ENCODE results near the gene PSMB4.
"Not testable (repeated sequence)": the region's sequence is repeated elsewhere in the genome, so short reads cannot be mapped to it uniquely, and the experiment has no call there.

PSMB4 gene

GRCh38 chr1:151418081-151418480 lies 18.7 kb downstream of the PSMB4 start:
- Histone ChIP-seq H3K9me3 (ENCODE audit: control insufficient read depth, low read depth, low read length) (no peaks in the 10 kb centered on the region), H3K27ac (ENCODE audit: low read length) (no peak overlapping the region), H3K27me3 (ENCODE audit: control insufficient read depth, insufficient read depth, low read length) (no peaks in the 10 kb centered on the region), H3K4me1 (ENCODE audit: control insufficient read depth, low read depth, low read length) (no peaks in the 10 kb centered on the region), H3K9ac (ENCODE audit: low read length) (no peak overlapping the region), H3K4me3 (ENCODE audit: low read length) (no peak overlapping the region), H3K36me3 (ENCODE audit: control insufficient read depth, low read depth, low read length) (peaks cover 55% of the 10 kb centered on the region)

GRCh38 chr1:151419819-151420218 lies 20.4 kb downstream of the PSMB4 start:
- no peaks in the 10 kb centered on the region for H3K4me1 ChIP-seq (ENCODE audit: control insufficient read depth, low read depth, low read length)
- peaks cover 60% of the 10 kb centered on the region for H3K36me3 ChIP-seq (ENCODE audit: control insufficient read depth, low read depth, low read length)

GRCh38 chr1:151425103-151425502 lies 25.7 kb downstream of the PSMB4 start:
- H3K9me3 ChIP-seq (ENCODE audit: control insufficient read depth, low read depth, low read length): no peaks in the 10 kb centered on the region
- no peak overlapping the region for H3K9ac ChIP-seq (ENCODE audit: low read length)
- no peak overlapping the region for H3K4me3 ChIP-seq (ENCODE audit: low read length)
- H3K27ac ChIP-seq (ENCODE audit: low read length): no peak overlapping the region
- H3K4me1 ChIP-seq (ENCODE audit: control insufficient read depth, low read depth, low read length): no peaks in the 10 kb centered on the region
- H3K36me3 ChIP-seq (ENCODE audit: control insufficient read depth, low read depth, low read length): peaks cover 84% of the 10 kb centered on the region
- H3K27me3 ChIP-seq (ENCODE audit: control insufficient read depth, insufficient read depth, low read length): no peaks in the 10 kb centered on the region

More at GRCh38 chr1:151419819-151420218, 20.4 kb downstream of the PSMB4 start:
- no peak overlapping the region for H3K27ac ChIP-seq (ENCODE audit: low read length)
- no peaks in the 10 kb centered on the region for H3K9me3 ChIP-seq (ENCODE audit: control insufficient read depth, low read depth, low read length)
- H3K27me3 ChIP-seq (ENCODE audit: control insufficient read depth, insufficient read depth, low read length): no peaks in the 10 kb centered on the region
- H3K4me3 ChIP-seq (ENCODE audit: low read length): no peak overlapping the region
- no peak overlapping the region for H3K9ac ChIP-seq (ENCODE audit: low read length)

GRCh38 chr1:151428068-151428467 lies 28.7 kb downstream of the PSMB4 start:
- Histone ChIP-seq H3K27me3 (ENCODE audit: control insufficient read depth, insufficient read depth, low read length) (no peaks in the 10 kb centered on the region), H3K36me3 (ENCODE audit: control insufficient read depth, low read depth, low read length) (peaks cover 67% of the 10 kb centered on the region), H3K9ac (ENCODE audit: low read length) (no peak overlapping the region)

GRCh38 chr1:151433827-151434226 lies 34.5 kb downstream of the PSMB4 start:
- not testable (repeated sequence) for H3K27me3 ChIP-seq (ENCODE audit: control insufficient read depth, insufficient read depth, low read length); H3K9ac ChIP-seq (ENCODE audit: low read length); H3K27ac ChIP-seq (ENCODE audit: low read length); H3K4me3 ChIP-seq (ENCODE audit: low read length); H3K9me3 ChIP-seq (ENCODE audit: control insufficient read depth, low read depth, low read length); H3K4me1 ChIP-seq (ENCODE audit: control insufficient read depth, low read depth, low read length)
- H3K36me3 ChIP-seq (ENCODE audit: control insufficient read depth, low read depth, low read length): peaks cover 20% of the 10 kb centered on the region

More at GRCh38 chr1:151428068-151428467, 28.7 kb downstream of the PSMB4 start:
- Histone ChIP-seq H3K9me3 (ENCODE audit: control insufficient read depth, low read depth, low read length) (no peaks in the 10 kb centered on the region), H3K27ac (ENCODE audit: low read length) (no peak overlapping the region), H3K4me1 (ENCODE audit: control insufficient read depth, low read depth, low read length) (no peaks in the 10 kb centered on the region), H3K4me3 (ENCODE audit: low read length) (no peak overlapping the region)

- Histone ChIP-seq H3K4me1 (ENCODE audit: control insufficient read depth, low read depth, low read length) (no peaks in the 10 kb centered on the region), H3K27ac (ENCODE audit: low read length) (no peak overlapping the region), H3K36me3 (ENCODE audit: control insufficient read depth, low read depth, low read length) (peaks cover 17% of the 10 kb centered on the region), H3K9me3 (ENCODE audit: control insufficient read depth, low read depth, low read length) (no peaks in the 10 kb centered on the region), H3K27me3 (ENCODE audit: control insufficient read depth, insufficient read depth, low read length) (no peaks in the 10 kb centered on the region), H3K9ac (ENCODE audit: low read length) (no peak overlapping the region), H3K4me3 (ENCODE audit: low read length) (no peak overlapping the region)
Observed at GRCh38 chr1:151435174-151435573, 35.8 kb downstream of the PSMB4 start.

- Histone ChIP-seq H3K4me1 (ENCODE audit: control insufficient read depth, low read depth, low read length) (no peaks in the 10 kb centered on the region), H3K36me3 (ENCODE audit: control insufficient read depth, low read depth, low read length) (peaks cover 28% of the 10 kb centered on the region), H3K9me3 (ENCODE audit: control insufficient read depth, low read depth, low read length) (no peaks in the 10 kb centered on the region), H3K27ac (ENCODE audit: low read length) (no peak overlapping the region), H3K9ac (ENCODE audit: low read length) (no peak overlapping the region), H3K4me3 (ENCODE audit: low read length) (no peak overlapping the region), H3K27me3 (ENCODE audit: control insufficient read depth, insufficient read depth, low read length) (no peaks in the 10 kb centered on the region)
Observed at GRCh38 chr1:151436985-151437384, 37.6 kb downstream of the PSMB4 start.

GRCh38 chr1:151437396-151437795 lies 38.0 kb downstream of the PSMB4 start:
- not testable (repeated sequence) for H3K4me1 ChIP-seq (ENCODE audit: control insufficient read depth, low read depth, low read length); H3K9ac ChIP-seq (ENCODE audit: low read length); H3K9me3 ChIP-seq (ENCODE audit: control insufficient read depth, low read depth, low read length); H3K27me3 ChIP-seq (ENCODE audit: control insufficient read depth, insufficient read depth, low read length); H3K4me3 ChIP-seq (ENCODE audit: low read length); H3K27ac ChIP-seq (ENCODE audit: low read length)
- peaks cover 31% of the 10 kb centered on the region for H3K36me3 ChIP-seq (ENCODE audit: control insufficient read depth, low read depth, low read length)

- Histone ChIP-seq H3K27me3 (ENCODE audit: control insufficient read depth, insufficient read depth, low read length) (no peaks in the 10 kb centered on the region), H3K9ac (ENCODE audit: low read length) (no peak overlapping the region), H3K9me3 (ENCODE audit: control insufficient read depth, low read depth, low read length) (no peaks in the 10 kb centered on the region), H3K4me1 (ENCODE audit: control insufficient read depth, low read depth, low read length) (peaks cover 12% of the 10 kb centered on the region), H3K4me3 (ENCODE audit: low read length) (no peak overlapping the region), H3K27ac (ENCODE audit: low read length) (no peak overlapping the region), H3K36me3 (ENCODE audit: control insufficient read depth, low read depth, low read length) (peaks cover 23% of the 10 kb centered on the region)
Observed at GRCh38 chr1:151443846-151444782, 44.7 kb downstream of the PSMB4 start.

GRCh38 chr1:151444783-151445177 lies 45.4 kb downstream of the PSMB4 start:
- H3K9me3 ChIP-seq (ENCODE audit: control insufficient read depth, low read depth, low read length): no peaks in the 10 kb centered on the region
- no peak overlapping the region for H3K4me3 ChIP-seq (ENCODE audit: low read length)
- H3K9ac ChIP-seq (ENCODE audit: low read length): no peak overlapping the region
- H3K27ac ChIP-seq (ENCODE audit: low read length): no peak overlapping the region
- peaks cover 18% of the 10 kb centered on the region for H3K36me3 ChIP-seq (ENCODE audit: control insufficient read depth, low read depth, low read length)
- no peaks in the 10 kb centered on the region for H3K27me3 ChIP-seq (ENCODE audit: control insufficient read depth, insufficient read depth, low read length)
- peaks cover 12% of the 10 kb centered on the region for H3K4me1 ChIP-seq (ENCODE audit: control insufficient read depth, low read depth, low read length)

GRCh38 chr1:151447696-151448095 lies 48.3 kb downstream of the PSMB4 start:
- no peak overlapping the region for H3K27ac ChIP-seq (ENCODE audit: low read length)
- H3K4me1 ChIP-seq (ENCODE audit: control insufficient read depth, low read depth, low read length): peaks cover 12% of the 10 kb centered on the region
- H3K36me3 ChIP-seq (ENCODE audit: control insufficient read depth, low read depth, low read length): no peaks in the 10 kb centered on the region
- no peak overlapping the region for H3K4me3 ChIP-seq (ENCODE audit: low read length)
- no peak overlapping the region for H3K9ac ChIP-seq (ENCODE audit: low read length)
- no peaks in the 10 kb centered on the region for H3K27me3 ChIP-seq (ENCODE audit: control insufficient read depth, insufficient read depth, low read length)
- H3K9me3 ChIP-seq (ENCODE audit: control insufficient read depth, low read depth, low read length): no peaks in the 10 kb centered on the region

Data from iPS-18a (cell line).